Thyroid gland (tissue), 4 donors: Measurements from ENCODE around the gene NOX5. TPM values are rescaled to one million over a fixed set of nuclear protein-coding genes. Genes with fewer than 3 reads are reported as not detected.

Experiments used
- DNase-seq, 2 donors: peaks; one replicate each; pipeline ENCODE4 v3.0.0-alpha.2; 2019
- H3K27ac ChIP-seq, 3 donors: fragments of 200-600 bp; sonication (generic); 1 replicate in 2 of 3; 2 replicates in 1 of 3; pipeline ENCODE4 v1.5.1; 2016 to 2019; ENCODE audit warnings: mild to moderate bottlenecking in 1 of 3, moderate library complexity in 1 of 3
- H3K27me3 ChIP-seq: fragments of 200-600 bp; sonication (generic); one replicate; pipeline ENCODE4 v1.5.1; 2019
- H3K36me3 ChIP-seq, 2 donors: fragments of 200-600 bp; sonication (generic); one replicate each; pipeline ENCODE4 v1.5.1; 2016 to 2019
- H3K4me1 ChIP-seq, 2 donors: fragments of 200-600 bp; sonication (generic); one replicate each; pipeline ENCODE4 v1.5.1; 2017 to 2019
- H3K4me3 ChIP-seq, 3 donors: fragments of 200-600 bp; sonication (generic); replicated peaks in 1 of 3; 1 replicate in 2 of 3; 2 replicates in 1 of 3; pipeline ENCODE4 v1.5.1; 2016; ENCODE audit warnings: mild to moderate bottlenecking in 1 of 3
- H3K9me3 ChIP-seq: fragments of 200-600 bp; sonication (generic); one replicate; pipeline ENCODE4 v1.5.1; 2017
- POLR2A ChIP-seq, 2 donors: fragments of 450-650 bp; IDR thresholded peaks; one replicate each; pipeline ENCODE4 v1.6.1; 2017; ENCODE audit warnings: antibody characterized with exemption in 2 of 2, mild to moderate bottlenecking in 2 of 2, moderate library complexity in 1 of 2
- WGBS, 2 donors: methylation state at CpG; one replicate each; pipeline ENCODE4 v1.1.5; 2017; 5-methylcytosine and 5-hydroxymethylcytosine counted together
- intact Hi-C: fragments of 100-400 bp; cut with DNase I; formaldehyde crosslinking; loops from one replicate; pipeline ENCODE4 v1.15.1; 2023
- total RNA-seq, 4 donors: library from RNA; depleted of rRNA; stranded (reverse); fragments of >200 nt; gene quantifications; one replicate each; pipeline ENCODE4 v1.2.3, GENCODE V29; 2016
- TF ChIP-seq, protein P1 (sequence below), 6 experiments: fragments of 200-600 bp in 3 of 6; fragments of 450-650 bp in 3 of 6; sonication (generic) in 3 of 6; IDR thresholded peaks; one replicate each; pipeline ENCODE4 v1.5.1; 2016 to 2019; ENCODE audit warnings: antibody characterized with exemption in 6 of 6, mild to moderate bottlenecking in 2 of 6, inconsistent platforms in 1 of 6, moderate library complexity in 1 of 6

NOX5 gene
- total RNA-seq, 4 donors from 2014 or later = 0.22 to 0.88 (median 0.50) TPM

DNA sequence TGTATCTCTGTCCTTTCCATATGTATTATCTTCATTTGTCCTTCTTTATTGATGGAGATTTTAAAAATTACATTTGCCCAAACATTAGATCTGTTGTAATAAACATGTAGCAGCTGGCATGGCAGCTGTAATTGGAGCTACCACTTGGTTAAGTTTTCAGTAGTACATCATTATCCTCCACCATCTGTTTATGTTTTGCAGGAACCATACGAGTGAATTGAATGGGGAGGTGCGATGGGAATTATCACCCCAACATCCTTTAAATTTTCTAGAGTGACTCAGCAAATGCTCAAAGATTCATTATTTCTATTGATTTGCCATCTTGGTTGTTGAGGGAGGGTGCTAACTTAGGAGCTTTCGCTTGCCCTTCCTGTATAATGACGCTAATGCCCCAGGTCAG, 32.6 kb upstream of the NOX5 start:
- Histone ChIP-seq H3K27me3 (no peaks in the 10 kb centered on the region), H3K27ac (no peak overlapping the region), H3K9me3 (no peaks in the 10 kb centered on the region), H3K4me1 (peaks cover 9 to 10% of the 10 kb centered on the region in 2 donors), H3K36me3 (no peaks in the 10 kb centered on the region), H3K4me3 (no peak overlapping the region)
- TF ChIP-seq, protein P1, sequence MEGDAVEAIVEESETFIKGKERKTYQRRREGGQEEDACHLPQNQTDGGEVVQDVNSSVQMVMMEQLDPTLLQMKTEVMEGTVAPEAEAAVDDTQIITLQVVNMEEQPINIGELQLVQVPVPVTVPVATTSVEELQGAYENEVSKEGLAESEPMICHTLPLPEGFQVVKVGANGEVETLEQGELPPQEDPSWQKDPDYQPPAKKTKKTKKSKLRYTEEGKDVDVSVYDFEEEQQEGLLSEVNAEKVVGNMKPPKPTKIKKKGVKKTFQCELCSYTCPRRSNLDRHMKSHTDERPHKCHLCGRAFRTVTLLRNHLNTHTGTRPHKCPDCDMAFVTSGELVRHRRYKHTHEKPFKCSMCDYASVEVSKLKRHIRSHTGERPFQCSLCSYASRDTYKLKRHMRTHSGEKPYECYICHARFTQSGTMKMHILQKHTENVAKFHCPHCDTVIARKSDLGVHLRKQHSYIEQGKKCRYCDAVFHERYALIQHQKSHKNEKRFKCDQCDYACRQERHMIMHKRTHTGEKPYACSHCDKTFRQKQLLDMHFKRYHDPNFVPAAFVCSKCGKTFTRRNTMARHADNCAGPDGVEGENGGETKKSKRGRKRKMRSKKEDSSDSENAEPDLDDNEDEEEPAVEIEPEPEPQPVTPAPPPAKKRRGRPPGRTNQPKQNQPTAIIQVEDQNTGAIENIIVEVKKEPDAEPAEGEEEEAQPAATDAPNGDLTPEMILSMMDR (IDR thresholded peaks at IDR 0.05) = no peak
- no peak for TF ChIP-seq POLR2A (IDR thresholded peaks at IDR 0.05)
- intact Hi-C loops = no loop called here
- no peak for DNase-seq
- 93 to 96% methylated on average over 4 of the region's 4 CpGs for WGBS, 2 donors

DNA sequence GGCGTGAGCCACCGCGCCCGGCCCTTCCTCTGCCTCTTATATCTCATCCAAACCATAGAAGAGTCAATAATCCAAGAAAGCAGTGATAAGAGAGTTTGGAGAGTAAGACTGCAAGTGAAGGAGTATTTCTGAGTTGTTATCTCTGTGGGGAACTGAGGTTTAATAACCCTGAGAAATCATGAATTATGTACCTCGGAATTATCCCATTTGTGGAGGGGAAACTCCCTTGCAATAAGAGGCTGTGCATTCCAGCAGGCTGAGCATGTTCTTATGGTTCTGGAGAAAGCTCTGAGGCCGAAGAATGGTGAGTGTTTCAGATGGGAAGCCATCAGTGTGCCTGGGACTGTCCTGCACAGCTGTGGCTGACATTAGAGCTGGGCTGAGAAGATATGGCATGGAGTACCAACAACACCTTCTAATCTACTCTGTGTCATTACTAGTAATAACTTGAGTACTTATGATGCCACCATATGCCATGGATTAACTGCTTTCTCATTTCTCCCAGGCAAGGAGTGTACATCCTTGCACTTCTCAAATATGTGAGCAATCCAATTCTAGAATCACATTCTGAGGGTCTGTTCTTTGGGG, 31.4 kb upstream of the NOX5 start:
- H3K4me3 ChIP-seq = no peak overlapping the region
- intact Hi-C loops = no loop called here
- H3K4me1 ChIP-seq = peaks cover 9 to 10% of the 10 kb centered on the region in 2 donors
- H3K27me3 ChIP-seq = no peaks in the 10 kb centered on the region
- H3K36me3 ChIP-seq = no peaks in the 10 kb centered on the region
- DNase-seq = no peak
- no peak overlapping the region for H3K27ac ChIP-seq
- TF ChIP-seq POLR2A (IDR thresholded peaks at IDR 0.05) = no peak
- TF ChIP-seq, protein P1 (IDR thresholded peaks at IDR 0.05) = no peak
- H3K9me3 ChIP-seq = no peaks in the 10 kb centered on the region
- 92 to 99% methylated on average over 6 of the region's 6 CpGs for WGBS, 2 donors

DNA sequence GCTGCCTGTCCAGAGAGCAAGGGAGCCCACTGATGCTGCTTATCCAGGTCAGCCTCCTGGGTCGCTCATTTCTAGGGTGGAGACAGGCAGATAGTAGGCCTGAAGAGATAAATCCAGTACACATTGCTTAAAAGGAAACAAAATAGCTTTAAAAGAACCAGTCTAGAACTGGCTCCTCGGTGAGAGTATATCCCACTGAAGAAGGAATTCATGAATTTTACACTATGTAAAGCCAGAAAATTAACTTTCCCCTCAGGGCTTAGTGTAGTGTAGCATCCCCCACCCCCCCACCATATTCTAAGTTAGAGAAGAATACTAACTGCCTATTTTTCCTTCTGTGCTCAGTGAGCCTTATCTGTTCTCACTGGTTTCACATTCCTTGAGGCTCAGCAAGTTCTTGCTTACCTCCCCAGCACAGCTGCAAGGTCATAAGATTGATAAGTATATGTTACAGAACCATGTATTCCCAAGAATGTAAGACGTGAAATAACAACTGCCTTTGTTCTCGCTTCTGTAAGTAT, 30.5 kb upstream of the NOX5 start:
- Histone ChIP-seq H3K4me3 (no peak overlapping the region), H3K4me1 (peaks cover 9 to 10% of the 10 kb centered on the region in 2 donors), H3K27me3 (no peaks in the 10 kb centered on the region), H3K27ac (no peak overlapping the region), H3K36me3 (no peaks in the 10 kb centered on the region), H3K9me3 (no peaks in the 10 kb centered on the region)
- intact Hi-C loops = no loop called here
- no peak for TF ChIP-seq POLR2A (IDR thresholded peaks at IDR 0.05)
- TF ChIP-seq, protein P1 (IDR thresholded peaks at IDR 0.05) = no peak
- WGBS, 2 donors = 42 to 55% methylated on average over 4 of the region's 4 CpGs
- DNase-seq = peak; percentile 3 to 5

DNA sequence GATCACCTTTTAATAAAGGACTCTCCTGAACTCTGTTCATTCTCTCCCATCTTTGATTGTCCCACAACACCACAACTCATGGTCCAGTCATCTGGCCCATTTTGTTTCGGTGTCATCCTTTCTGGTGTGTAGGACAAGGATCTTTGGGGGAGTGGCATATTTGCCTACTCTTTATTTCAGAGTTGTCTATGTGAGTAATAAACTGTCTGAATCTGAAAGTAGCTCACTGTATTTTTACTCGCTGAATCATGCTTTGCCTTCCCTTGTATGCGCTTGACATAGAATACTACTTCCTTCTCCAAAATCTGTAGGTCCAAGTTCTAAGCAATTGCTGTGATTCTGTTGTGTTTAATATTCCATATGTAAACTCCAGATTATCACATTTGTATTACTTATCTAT, 29.9 kb upstream of the NOX5 start:
- peaks cover 9 to 10% of the 10 kb centered on the region in 2 donors for H3K4me1 ChIP-seq
- whole genome bisulfite sequencing, 2 donors = 95 to 97% methylated on average over 3 of the region's 3 CpGs
- H3K27me3 ChIP-seq = no peaks in the 10 kb centered on the region
- no peak for DNase-seq
- intact Hi-C loops = no loop called here
- H3K4me3 ChIP-seq = no peak overlapping the region
- H3K27ac ChIP-seq = no peak overlapping the region
- H3K36me3 ChIP-seq = no peaks in the 10 kb centered on the region
- no peaks in the 10 kb centered on the region for H3K9me3 ChIP-seq
- TF ChIP-seq, protein P1 (IDR thresholded peaks at IDR 0.05) = no peak
- no peak for TF ChIP-seq POLR2A (IDR thresholded peaks at IDR 0.05)

DNA sequence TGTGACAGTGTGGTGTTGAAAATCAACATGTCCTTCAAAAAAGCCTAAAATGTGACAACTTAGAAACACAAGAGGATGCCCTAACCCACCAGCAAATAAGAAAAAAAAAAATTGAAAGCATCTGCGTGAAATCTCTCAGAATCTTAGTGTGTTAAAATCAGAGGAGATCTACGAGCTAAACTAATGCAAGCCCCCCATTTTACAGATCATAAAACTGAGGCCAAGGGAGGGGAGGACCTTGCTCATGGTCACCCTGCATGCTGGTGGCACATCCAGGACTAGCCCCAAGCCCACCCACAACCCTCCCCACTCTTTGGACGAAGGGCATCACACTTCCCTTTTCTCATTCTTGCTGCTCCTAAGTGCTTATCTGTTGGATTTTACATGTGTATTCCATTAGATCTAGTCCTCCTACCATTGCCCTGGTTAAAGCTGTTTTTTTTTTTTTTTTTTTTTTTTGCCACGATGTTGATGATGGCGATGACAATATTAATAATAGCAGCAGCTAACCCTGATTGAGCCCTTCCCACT, 29.1 kb upstream of the NOX5 start:
- intact Hi-C loops = no loop called here
- H3K27ac ChIP-seq = no peak overlapping the region
- no peak for DNase-seq
- H3K36me3 ChIP-seq = no peaks in the 10 kb centered on the region
- 92 to 95% methylated on average over 5 of the region's 5 CpGs for WGBS, 2 donors
- TF ChIP-seq, protein P1 (IDR thresholded peaks at IDR 0.05) = no peak
- no peak for TF ChIP-seq POLR2A (IDR thresholded peaks at IDR 0.05)
- no peaks in the 10 kb centered on the region for H3K9me3 ChIP-seq
- H3K27me3 ChIP-seq = no peaks in the 10 kb centered on the region
- H3K4me1 ChIP-seq = peaks cover 9 to 10% of the 10 kb centered on the region in 2 donors
- H3K4me3 ChIP-seq = no peak overlapping the region
